ENCODE data around the gene CCDC197.

CCDC197 gene

DNA sequence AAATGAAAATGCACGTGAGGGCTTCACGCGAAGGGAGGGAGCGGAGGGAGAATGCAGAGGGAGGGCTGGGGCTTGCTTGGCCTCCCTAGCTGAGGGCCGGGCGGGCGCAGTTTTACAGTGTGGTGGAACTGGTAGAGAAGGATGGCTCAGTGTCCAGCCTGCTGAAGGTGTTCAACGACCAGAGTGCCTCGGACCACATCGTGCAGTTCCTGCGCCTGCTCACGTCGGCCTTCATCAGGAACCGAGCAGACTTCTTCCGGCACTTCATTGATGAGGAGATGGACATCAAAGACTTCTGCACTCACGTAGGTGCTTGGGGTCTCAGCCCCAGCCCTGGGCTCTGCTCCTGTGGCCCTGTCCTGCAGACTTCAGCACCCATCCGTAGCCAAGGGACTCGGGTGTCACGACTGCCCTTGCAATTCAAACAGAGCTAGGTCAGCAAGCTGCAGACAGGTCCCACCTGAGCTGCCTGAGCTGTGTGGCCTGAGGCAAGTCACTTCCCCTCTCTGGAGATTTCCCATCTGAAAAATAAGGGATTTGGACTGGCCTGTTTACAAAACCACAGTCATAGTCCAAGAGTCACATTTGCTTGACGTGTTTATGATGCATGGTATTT lies 47.5 kb downstream of the CCDC197 start:
- no peak for DNase-seq (ENCODE audit: low read depth)
- no peak overlapping the region for H3K4me3 ChIP-seq (ENCODE audit: control insufficient read depth, low read depth, low read length)
- TF ChIP-seq, protein P1, sequence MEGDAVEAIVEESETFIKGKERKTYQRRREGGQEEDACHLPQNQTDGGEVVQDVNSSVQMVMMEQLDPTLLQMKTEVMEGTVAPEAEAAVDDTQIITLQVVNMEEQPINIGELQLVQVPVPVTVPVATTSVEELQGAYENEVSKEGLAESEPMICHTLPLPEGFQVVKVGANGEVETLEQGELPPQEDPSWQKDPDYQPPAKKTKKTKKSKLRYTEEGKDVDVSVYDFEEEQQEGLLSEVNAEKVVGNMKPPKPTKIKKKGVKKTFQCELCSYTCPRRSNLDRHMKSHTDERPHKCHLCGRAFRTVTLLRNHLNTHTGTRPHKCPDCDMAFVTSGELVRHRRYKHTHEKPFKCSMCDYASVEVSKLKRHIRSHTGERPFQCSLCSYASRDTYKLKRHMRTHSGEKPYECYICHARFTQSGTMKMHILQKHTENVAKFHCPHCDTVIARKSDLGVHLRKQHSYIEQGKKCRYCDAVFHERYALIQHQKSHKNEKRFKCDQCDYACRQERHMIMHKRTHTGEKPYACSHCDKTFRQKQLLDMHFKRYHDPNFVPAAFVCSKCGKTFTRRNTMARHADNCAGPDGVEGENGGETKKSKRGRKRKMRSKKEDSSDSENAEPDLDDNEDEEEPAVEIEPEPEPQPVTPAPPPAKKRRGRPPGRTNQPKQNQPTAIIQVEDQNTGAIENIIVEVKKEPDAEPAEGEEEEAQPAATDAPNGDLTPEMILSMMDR (IDR thresholded peaks at IDR 0.05; ENCODE audit: control insufficient read depth, insufficient read depth, low read depth, low read length, missing control alignments): no peak

DNA sequence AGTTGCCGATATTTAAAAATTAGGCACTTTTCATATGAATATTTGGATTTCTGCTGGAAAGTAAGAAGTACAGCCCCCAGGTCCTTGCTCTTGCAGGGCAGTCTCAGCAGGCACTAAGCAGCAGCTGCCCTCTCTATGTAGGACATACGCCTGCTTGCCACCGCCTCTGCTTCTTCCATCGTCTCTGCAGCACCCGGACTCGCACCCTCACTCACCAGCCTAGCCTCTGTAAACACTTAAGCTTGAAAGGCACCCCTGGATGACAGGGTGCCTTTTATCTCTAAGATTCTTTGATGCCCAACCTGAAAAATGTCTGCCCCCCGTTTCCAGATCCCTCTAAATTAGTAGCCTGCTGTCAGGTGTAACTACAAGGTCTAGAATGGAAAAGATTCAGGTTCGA lies 48.0 kb downstream of the CCDC197 start:
- TF ChIP-seq, protein P1 (IDR thresholded peaks at IDR 0.05; ENCODE audit: control insufficient read depth, insufficient read depth, low read depth, low read length, missing control alignments): no peak
- DNase-seq (ENCODE audit: low read depth): no peak
- no peak overlapping the region for H3K4me3 ChIP-seq (ENCODE audit: control insufficient read depth, low read depth, low read length)

GRCh38 chr14:94045563-94046345 lies 48.7 kb downstream of the CCDC197 start:
- no peak for DNase-seq (ENCODE audit: low read depth)
- TF ChIP-seq, protein P1 (IDR thresholded peaks at IDR 0.05; ENCODE audit: control insufficient read depth, insufficient read depth, low read depth, low read length, missing control alignments): no peak
- no peak overlapping the region for H3K4me3 ChIP-seq (ENCODE audit: control insufficient read depth, low read depth, low read length)

- H3K4me3 ChIP-seq (ENCODE audit: control insufficient read depth, low read depth, low read length): no peak overlapping the region
- DNase-seq (ENCODE audit: low read depth): no peak
- TF ChIP-seq, protein P1 (IDR thresholded peaks at IDR 0.05; ENCODE audit: control insufficient read depth, insufficient read depth, low read depth, low read length, missing control alignments): no peak
These were observed 49.7 kb downstream of the CCDC197 start for GRCh38 chr14:94046696-94047250.

- TF ChIP-seq, protein P1 (IDR thresholded peaks at IDR 0.05; ENCODE audit: control insufficient read depth, insufficient read depth, low read depth, low read length, missing control alignments): no peak
- DNase-seq (ENCODE audit: low read depth): no peak
- H3K4me3 ChIP-seq (ENCODE audit: control insufficient read depth, low read depth, low read length): no peak overlapping the region
These were observed 50.5 kb downstream of the CCDC197 start for GRCh38 chr14:94047581-94047980.

- TF ChIP-seq, protein P1 (IDR thresholded peaks at IDR 0.05; ENCODE audit: control insufficient read depth, insufficient read depth, low read depth, low read length, missing control alignments): no peak
- H3K4me3 ChIP-seq (ENCODE audit: control insufficient read depth, low read depth, low read length): no peak overlapping the region
- no peak for DNase-seq (ENCODE audit: low read depth)
These were observed 51.9 kb downstream of the CCDC197 start for GRCh38 chr14:94048691-94049624.
